Skin epidermis (tissue), 12 donors: ENCODE data around the gene FABP7.

Experiments
- H3K27ac ChIP-seq, 21 experiments: fragments of 200-600 bp; sonication (generic) in 11 of 21; one replicate each; pipeline ENCODE4 v1.5.0; 2020; ENCODE audit warnings: mild to moderate bottlenecking in 3 of 21, inconsistent platforms in 2 of 21, moderate library complexity in 2 of 21
- H3K4me3 ChIP-seq, 7 experiments: fragments of 200-600 bp; sonication (generic) in 2 of 7; one replicate each; pipeline ENCODE4 v1.5.0; 2020; ENCODE audit warnings: inconsistent platforms in 2 of 7, mild to moderate bottlenecking in 2 of 7, moderate library complexity in 1 of 7

FABP7 gene

DNA sequence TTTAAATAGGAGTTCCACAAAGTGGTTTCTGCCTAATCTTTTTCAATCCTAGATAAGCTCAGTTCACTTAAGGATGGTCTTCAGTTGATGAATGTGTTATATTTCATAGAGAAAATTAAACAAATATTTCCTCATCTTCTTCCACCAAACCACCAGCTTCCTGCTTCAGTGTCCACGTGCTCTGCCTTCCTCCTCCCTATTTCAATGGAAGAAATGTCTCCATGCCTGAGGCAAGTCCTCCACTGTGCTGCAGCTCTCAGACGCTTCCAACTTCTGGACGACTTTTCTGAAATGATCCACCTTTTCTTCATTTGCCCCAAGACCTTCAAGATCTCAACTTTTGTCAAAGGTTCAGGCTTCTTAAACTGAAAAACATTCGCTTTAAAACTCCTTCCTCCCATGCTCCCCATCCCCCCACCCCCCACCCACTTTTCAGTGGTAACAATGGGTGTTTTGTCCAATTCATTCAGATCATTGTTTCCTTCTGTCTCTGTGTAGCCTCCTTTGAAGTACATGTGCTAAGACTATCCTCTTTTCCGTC, 25.3 kb upstream of the FABP7 start:
- H3K4me3 ChIP-seq = no peak overlapping the region
- H3K27ac ChIP-seq = no peak overlapping the region

DNA sequence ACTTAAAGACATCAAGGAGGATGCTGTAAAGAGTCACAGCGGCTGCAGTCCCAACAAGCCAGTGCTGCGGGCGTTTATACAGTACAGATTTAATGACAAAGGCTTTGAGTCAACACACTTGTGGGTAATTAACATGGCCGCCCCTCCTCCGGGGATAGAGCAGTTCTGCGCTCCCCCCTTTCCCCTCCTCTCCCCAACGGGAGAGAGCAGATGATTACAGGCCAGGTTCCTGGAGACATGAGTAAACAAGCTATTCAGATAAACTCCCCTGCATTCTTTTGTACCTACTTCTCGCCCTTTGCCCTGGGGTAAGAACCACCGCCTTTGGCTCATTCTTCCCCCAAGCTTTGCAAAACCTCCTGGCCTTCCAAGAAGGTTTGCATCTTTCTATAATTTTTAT, 23.6 kb upstream of the FABP7 start:
- no peak overlapping the region for H3K4me3 ChIP-seq
- no peak overlapping the region for H3K27ac ChIP-seq

DNA sequence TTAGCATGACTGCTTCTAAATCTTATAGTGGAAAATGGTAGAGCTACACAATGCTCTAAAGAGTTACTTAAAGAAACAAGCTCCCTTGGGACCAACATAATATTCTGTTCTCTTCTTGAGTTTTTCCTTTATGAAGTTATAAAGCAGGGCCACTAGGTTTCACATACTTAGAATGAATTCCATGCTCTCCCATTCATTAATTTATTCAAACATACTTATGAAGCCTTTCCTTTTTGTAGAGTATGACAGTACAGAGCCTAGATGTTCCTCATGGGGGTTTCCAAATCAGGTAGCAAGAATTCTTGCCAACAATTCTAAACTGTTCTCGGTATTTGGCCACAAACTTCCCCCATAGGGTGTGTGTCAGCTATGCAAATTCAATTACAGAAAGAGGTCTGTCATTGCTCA, 20.6 kb upstream of the FABP7 start:
- Histone ChIP-seq H3K4me3 (no peak overlapping the region), H3K27ac (no peak overlapping the region)

DNA sequence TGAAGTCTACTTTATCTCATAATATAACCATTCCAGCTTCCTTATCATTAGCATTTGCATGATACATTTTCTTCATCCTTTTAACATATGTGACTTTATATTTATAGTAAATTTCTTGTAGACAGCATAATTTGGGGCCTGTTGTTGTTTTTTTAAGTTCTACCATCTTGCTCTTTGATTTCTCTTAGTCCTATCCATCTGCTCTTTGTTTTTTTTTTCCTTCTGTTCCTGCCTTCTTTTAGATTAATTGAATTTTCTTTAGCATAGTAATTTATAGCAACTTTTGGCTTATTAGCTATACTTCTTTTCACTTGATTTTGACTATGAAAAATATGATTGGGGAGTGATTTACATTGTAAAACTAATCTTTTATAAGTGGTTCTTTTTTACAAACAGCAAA, 19.2 kb upstream of the FABP7 start:
- Histone ChIP-seq H3K27ac (no peak overlapping the region), H3K4me3 (no peak overlapping the region)

DNA sequence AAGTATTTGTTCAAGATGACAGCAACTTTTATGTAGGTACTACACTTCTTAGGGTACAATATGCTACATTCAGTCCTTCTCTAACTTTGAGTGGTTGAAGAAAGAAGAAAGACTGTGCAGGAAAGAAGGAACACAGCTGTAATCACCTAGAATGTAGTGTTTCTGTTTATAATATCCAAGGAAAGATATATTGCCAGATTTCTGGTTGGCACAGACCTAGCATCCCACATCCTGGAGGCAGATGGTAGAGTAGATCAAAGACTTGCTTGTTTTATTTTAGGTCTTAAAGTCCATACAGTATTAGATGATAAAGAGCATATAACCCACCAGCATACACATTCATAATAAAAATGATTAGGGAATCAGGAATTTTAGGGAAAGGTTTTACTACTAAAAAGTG, 13.3 kb upstream of the FABP7 start:
- Histone ChIP-seq H3K27ac (peak overlapping the region in 1 of 21 experiments; percentile 39), H3K4me3 (no peak overlapping the region)

DNA sequence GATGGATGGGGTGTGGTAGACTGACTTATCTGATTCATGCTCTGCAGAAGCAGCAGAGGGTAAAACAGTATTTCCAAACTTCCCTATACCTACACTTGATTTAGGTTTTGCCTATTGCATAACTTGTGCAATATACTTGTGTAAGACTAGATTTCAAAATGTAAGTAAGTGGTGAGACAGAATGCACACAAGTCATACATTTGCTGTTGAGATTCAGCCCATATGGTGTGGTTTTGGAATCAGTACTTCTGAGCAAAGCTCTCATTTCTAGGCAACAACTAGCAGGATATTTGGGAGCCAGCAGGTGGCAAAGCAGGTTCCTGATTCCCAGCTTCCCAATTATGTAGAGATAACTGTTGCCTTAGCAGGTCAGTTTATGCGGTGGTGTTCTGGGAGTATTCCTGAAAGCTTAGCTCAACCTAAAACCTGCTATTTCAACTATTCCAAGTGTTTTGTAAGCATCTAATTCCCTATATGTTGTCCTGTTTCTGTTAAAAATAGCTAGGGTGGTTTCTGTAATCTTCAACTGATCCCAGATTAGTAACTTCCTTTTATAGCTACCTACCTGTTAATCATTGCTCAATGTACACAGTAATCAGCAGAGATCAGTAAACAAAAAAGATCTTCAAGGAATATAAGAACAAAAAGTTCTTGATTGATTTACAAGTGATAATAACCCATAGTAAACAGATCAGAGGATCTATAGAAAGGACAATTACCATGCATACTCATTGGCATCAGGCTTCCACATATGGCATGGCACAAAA, 8.5 kb upstream of the FABP7 start:
- Histone ChIP-seq H3K4me3 (no peak overlapping the region), H3K27ac (peak overlapping the region in 7 of 21 experiments; percentile 18 to 78 (median 51))

DNA sequence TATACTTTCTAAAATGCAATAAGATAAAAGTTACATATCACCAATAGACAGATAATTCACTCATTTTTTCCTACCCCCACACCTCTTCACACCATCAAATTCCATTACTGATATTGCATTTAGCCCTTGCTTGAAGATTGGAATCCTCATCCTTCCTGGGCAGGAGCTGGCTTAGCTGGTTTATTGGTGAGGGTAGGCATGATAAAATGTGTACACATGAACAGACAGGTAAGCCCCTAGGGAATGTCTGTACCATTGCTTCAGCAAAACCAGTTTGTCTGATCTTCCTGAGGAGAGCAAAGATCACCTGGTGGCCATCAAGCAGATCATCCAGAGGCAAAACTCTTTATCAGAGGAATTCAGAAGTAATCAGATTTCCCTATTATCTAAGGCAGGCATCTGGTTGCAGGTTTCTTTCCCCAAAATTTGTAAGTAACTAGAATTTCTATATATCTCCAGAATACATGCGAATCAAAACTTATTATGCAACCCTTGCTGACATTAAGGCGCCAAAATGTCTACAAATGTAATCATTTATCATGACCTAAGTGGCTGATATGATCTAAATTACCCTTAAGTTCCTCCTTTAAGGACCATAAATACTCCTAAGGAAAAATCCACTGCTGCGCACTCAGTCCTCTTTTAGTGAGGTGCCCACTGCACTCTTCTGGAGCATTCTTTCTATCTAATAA, 6.6 kb upstream of the FABP7 start:
- Histone ChIP-seq H3K27ac (peak overlapping the region in 16 of 21 experiments; percentile 28 to 78 (median 50)), H3K4me3 (no peak overlapping the region)

DNA sequence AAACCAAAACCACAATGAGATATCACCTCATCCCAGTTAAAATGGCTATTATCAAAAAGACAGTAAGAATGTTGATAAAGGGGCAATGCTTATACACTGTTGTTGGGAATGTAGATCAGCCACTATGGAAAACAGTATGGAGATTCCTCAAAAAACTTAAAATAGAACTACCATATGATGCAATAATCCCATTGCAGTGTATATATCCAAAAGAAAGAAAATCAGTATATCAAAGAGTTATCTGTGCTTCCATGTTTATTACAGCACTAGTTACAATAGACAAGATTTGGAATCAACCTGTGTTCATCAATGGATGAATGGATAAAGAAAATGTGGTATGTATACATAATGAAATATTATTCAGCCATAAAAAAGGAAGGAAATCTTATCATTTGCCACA, 3.5 kb upstream of the FABP7 start:
- Histone ChIP-seq H3K4me3 (no peak overlapping the region), H3K27ac (no peak overlapping the region)

DNA sequence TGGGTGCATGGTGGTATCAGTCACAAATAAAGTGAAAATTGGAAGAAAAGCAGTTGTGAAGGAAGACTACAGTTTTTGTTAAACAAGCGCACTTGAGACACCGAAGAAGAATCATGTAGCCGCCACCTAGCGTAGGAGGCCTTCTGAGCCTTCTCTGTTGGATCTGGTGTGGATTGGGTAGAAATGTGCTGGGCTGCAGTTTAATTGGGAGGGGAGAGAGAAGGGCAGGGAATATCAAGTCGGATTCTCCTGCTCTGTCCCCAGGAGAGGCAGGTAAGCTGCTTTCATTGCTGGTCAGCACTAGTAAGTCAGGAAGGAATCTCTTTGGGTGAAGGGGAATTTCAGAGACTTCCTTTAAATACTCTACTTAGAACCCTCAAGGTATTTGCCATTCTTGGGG, 1.2 kb upstream of the FABP7 start:
- peak overlapping the region in 1 of 21 experiments; percentile 61 for H3K27ac ChIP-seq
- H3K4me3 ChIP-seq = no peak overlapping the region

DNA sequence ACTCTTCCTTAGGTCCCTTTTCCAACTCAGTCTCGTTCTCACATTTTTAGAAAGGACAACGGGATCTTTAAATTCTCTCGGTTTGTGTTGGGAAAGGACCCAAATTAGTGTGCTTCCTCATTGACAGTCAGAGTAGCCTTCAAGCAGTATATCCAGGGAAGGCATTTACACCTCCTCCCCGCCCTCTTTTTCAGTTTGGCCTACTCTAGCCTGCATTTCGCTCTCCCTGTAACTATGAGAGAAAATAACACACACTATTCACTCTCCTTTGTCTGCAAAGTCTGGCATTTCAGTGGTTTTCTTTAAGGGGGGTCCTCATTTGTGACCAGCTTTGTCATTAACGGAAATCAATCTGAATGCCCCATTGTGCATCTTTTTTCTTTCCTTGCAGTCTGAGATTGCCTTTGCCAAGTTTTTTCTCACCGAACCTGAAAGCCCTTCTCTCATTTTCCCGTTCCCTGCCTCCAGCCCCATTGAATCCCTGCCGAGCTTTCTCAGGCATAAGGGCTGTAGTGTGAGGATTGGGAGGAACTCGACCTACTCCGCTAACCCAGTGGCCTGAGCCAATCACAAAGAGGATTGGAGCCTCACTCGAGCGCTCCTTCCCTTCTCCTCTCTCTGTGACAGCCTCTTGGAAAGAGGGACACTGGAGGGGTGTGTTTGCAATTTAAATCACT, 393 bp upstream of the FABP7 start:
- Histone ChIP-seq H3K4me3 (no peak overlapping the region), H3K27ac (peak overlapping the region in 2 of 21 experiments; percentile 42 to 61)

DNA sequence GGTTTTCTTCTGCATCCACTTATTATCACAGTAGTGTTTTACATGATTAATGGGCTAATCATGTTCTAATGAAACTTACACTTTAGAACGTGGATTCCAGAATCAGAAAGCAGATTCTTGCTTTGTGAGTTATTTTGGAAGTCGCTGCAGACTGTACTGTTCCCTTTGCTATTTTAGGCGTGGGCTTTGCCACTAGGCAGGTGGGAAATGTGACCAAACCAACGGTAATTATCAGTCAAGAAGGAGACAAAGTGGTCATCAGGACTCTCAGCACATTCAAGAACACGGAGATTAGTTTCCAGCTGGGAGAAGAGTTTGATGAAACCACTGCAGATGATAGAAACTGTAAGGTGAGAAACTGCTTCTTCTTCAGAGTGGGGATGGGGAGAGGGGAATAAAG, 598 bp downstream of the FABP7 start:
- Histone ChIP-seq H3K27ac (peak overlapping the region in 1 of 21 experiments; percentile 61), H3K4me3 (no peak overlapping the region)

DNA sequence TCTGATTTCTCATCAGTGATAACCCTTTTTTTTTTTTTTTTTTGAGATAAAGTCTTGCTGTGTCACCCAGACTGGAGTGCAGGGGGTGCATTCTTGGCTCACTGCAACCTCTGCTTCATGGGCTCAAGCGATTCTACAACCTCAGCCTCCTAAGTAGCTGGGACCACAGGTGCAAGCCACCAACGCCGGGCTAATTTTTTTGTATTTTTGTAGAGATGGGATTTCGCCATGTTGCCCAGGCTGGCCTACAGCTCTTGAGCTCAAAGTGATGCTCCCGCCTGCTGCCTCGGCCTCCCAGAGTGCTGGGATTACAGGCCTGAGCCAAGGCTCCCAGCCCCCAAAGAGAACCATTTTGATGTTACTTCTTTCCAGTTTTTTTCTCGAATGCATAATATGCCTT, 2.2 kb downstream of the FABP7 start:
- Histone ChIP-seq H3K4me3 (no peak overlapping the region), H3K27ac (no peak overlapping the region)

DNA sequence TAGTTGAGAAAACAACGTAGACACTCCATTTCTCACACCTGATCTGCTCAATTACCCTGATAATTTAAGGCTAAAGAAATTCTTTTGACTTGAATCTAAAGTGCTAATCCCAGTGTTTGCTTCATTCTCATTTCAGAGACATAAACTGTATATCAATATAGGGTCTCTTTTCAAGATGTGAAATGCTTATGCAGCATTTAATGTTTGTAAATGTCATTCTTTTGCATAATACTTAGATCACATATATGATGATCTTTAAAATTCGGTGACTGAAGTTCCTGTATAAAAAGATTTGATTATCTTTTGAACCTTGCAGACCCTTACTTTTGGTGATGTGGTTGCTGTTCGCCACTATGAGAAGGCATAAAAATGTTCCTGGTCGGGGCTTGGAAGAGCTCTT, 3.9 kb downstream of the FABP7 start:
- Histone ChIP-seq H3K27ac (no peak overlapping the region), H3K4me3 (no peak overlapping the region)

DNA sequence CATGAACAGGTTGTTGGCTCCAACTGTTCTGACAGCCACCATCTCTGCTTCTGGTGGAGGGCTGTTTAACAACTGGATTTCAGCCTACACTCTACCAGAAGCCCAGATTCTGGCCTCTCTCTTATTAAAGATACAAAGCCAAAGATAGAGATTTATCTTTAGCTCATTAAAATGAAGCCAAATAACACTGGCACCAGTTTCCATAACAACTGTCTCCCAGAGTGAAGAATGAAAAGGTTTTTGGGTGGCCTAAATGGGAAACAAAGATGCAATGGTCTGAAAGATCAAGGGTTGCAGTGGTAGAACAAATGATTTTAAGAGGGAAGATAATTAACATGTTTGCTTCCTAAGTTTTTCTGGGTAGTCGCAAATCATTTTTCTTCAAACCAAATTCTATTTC, 6.4 kb downstream of the FABP7 start:
- no peak overlapping the region for H3K27ac ChIP-seq

DNA sequence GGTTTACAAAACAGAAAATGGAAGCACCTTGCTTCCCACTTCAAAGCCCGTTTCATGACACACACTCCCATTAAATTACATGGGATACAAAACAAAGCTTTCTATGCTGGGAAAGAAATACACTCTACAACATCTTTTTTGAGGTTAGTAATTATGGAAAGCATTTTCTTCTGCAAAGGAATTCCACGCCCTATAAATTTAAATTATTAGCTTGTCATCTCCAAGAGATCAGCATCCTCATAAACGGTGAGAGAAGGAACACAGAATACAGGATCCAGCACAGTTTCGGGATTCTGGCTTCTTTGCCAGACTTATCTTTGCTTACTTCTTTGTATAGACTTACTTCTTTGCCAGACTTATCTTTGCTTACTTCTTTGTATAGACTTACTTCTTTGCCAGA, 8.2 kb downstream of the FABP7 start:
- no peak overlapping the region for H3K4me3 ChIP-seq
- peak overlapping the region in 9 of 21 experiments; percentile 4 to 99 (median 95) for H3K27ac ChIP-seq

More for the DNA sequence above, 6.4 kb downstream of the FABP7 start:
- no peak overlapping the region for H3K4me3 ChIP-seq

DNA sequence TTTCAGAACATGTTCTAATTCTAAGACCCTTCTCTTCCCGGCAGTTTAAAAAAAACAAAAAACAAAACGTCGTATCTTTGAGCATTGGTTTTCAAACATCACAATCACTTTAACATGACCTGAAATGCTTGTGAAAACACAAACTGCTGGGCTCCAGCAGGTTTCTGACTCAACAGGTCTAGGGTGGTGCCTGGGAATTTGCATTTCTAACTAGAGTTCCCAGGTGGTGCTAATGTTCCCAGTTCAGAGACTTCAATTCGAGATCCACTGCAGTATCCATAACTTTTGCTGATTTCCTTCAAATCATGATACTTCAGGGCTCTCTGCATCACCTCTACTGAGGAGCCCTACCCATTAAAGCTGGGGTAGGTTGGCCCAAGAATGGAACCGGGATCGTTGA, 8.7 kb downstream of the FABP7 start:
- H3K27ac ChIP-seq = peak overlapping the region in 19 of 21 experiments; percentile 83 to 99 (median 96)
- H3K4me3 ChIP-seq = peak overlapping the region in 2 of 7 experiments; percentile 55 to 68

DNA sequence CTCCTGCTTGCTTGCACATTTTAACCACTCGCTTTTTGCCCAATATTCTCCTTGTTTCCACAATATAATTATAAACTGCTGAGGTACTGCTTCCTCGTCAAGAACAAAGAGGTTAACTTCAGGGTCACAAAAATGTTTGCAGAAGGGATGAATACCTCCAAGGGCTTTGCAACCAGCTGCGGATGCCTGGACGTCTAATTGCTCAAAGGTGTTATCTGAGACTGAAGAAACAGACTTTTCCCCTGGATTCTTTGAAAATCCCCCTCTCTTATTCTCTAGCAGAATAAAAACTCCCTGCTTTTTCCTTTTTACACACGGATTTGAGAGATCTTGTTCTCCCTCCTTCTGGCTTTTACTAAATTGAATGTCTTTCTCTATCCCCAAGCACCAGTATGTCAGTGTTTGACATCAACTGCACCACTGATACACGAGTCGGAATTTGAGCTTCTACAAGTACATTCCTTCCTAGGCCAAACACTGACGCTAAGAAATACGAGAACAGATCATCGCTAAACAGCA, 9.2 kb downstream of the FABP7 start:
- peak overlapping the region; percentile 49 to 89 (median 68) for H3K4me3 ChIP-seq
- peak overlapping the region; percentile 83 to 99 (median 95) for H3K27ac ChIP-seq

DNA sequence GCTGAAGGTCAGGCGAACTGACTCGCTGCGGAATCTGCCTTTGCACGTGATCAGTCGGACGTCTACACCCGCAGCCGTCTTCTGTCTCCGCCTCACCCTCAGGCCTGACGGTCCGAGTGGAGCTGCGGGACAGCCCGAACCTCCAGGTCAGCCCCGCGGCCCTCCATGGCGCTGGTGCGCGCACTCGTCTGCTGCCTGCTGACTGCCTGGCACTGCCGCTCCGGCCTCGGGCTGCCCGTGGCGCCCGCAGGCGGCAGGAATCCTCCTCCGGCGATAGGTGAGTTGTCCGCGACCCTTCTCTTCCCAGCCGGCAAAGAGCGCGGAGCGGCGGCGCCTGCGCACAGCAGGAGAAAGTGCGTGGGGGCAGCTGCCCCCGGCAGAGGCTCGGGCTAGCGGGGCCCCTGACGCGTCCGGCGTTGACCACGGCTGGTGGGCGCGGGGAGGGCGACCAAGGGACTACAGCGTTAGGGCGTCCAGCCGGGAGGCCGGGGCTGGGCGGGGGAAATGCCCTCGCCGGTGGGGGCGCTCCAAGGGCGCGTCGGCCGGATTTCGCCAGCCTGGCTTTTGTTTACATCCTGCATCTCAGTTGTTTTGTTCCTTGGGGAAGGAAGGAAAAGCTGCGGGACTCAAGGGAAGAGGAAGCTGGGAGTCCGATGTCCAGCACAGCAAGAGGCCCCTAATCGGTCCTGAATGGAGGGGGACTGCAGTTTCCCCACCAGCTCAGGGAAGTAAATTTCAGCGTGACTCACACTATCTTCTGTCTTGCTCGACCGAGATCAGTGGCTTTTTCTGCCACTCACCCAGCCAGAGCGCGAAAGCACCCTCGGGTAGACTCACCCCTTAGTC, 9.9 kb downstream of the FABP7 start, which contains the start of gene SMPDL3A:
SMPDL3A (plus strand) TSS at position 77 of the 846 bp plus-strand sequence; CDS start at position 166, 89 bp downstream.
- peak within 1 kb of the TSS; percentile 49 to 89 (median 68) for H3K4me3 ChIP-seq
- peak within 1 kb of the TSS; percentile 83 to 99 (median 95) for H3K27ac ChIP-seq

DNA sequence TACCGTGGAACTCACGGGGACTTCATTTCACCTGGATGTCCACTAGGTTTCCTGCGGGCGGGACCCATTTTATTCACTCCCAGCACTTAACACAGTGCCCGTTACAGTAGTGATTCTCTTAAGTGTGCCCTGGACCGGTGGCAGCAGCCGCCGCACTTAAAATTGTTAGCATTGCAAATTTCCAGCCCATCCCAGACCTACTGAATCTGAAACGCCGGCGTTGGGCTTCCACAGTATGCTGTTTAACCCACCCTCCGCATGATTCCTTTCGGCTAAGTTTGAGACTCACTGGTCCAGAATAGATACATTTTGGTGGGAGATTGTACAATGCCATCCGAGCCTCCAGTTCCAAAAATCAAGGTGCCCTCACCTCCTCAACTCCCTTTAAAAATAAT, 10.5 kb downstream of the FABP7 start:
- peak overlapping the region; percentile 83 to 99 (median 95) for H3K27ac ChIP-seq
- H3K4me3 ChIP-seq = peak overlapping the region; percentile 49 to 89 (median 68)
